Endometrial microvascular endothelial cells (primary cell): ENCODE results near the gene NFIX. TPM values are rescaled to one million over a fixed set of nuclear protein-coding genes. Genes with fewer than 3 reads are reported as not detected.

ENCODE experiments used
- in situ Hi-C: cut with HindIII; loops from 2 replicates; pipeline ENCODE4 v1.10.0; 2017; ENCODE audit warnings: low sequenced_read_pairs, low pct_unique_long_range_greater_than_20kb; ENCODE audit errors: inconsistent ontology term
- total RNA-seq: library from RNA; depleted of rRNA; stranded (reverse); fragments of >200 nt; gene quantifications from one replicate; pipeline ENCODE4 v1.2.3, GENCODE V29; 2015; ENCODE audit errors: inconsistent ontology term

The NFIX gene
- total RNA-seq, 1 donor from 2014 or later: 7.9 TPM

DNA sequence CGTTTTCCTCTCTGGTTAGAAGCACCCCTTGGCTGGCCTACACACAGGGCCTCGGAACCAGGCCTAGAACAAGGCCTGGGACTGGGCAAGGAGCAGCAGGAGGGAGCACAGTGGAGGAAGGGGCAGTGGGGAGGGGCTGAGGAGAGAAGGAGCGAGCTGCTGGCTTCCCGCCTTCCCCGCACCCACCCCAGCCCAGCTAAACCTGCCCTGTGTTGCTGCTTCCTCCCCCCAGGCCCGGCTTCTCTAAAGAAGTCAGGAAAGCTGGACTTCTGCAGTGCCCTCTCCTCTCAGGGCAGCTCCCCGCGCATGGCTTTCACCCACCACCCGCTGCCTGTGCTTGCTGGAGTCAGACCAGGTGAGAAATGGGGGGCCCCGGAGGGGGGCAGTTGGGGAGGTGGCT, 83.1 kb downstream of the NFIX start:
- in situ Hi-C loops: no loop called here

DNA sequence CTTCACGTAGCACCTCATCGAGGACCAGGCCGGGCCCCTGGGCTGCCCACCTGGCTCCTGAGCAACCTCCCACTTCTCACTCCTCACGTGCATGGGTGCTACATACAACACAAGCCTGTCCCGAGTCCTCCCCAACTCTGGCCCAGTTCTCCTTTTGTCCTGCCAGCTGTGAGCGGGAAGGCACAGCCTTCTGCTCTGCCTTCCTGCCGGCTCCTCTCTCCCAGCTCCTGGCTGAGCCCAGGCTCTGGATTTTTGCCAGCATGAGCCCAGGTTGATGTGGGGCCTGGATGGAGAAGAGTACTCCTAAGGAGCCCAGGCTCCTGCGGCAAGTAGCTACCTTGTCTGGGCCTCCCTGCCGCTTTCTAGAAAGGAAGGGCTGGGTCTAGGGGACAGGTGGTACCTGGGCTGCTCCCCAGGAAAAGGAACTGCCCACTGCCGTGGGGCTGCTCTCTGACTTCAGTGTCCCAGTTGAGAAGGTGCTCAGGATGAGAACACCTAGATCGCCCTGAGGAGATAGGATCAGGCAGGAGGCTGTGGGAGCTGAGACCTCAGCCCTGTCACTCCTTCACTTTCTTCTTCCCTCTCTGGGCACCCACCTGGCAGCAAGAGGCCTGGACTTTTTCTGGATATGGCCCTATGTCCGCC, 83.7 kb downstream of the NFIX start:
- in situ Hi-C loops: no loop called here

- in situ Hi-C loops: no loop called here
Measured at GRCh38 chr19:13079542-13079986, 84.3 kb downstream of the NFIX start.

DNA sequence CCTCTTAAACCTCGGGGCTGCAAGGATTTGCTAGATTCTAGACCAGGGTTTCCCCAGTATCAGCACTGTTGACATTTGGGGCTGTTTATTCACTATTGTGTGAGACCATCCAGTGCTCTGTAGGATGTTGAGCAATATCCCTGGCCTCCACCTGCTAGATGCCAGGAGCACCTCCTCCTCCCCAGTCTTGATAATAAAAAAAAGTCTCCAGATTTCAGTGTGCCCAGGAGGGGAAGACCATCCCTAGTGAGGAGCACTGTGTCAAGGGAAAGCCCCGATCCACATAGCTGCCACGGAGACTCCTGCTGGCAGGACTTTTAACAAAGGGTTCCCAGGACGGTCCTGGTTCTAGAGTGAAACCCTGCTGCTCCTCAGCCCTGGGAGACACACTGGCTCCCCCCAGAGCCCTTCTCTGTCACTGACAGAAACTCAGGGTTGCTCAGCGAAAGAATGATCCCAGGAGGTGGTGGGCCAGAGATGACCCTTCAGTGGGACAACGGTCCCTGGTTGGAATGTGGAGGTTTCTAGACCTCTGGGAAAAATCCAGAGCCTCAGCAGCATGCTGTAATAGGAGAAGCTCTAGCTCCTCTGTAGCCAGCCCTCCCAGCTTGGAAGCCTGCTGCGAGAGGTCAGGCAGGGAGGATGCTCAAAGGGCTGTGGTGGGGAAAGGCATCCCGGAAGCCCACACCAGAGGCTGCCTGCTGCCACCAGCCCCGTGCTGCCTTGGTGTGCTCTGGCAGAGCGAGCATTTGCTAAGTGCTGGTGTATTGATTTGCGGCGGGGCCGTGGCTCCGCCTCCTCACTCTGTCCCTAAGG, 87.1 kb downstream of the NFIX start:
- in situ Hi-C loops: no loop called here

GRCh38 chr19:13083008-13083404, 87.7 kb downstream of the NFIX start:
- in situ Hi-C loops: no loop called here

- in situ Hi-C loops: no loop called here
Measured at GRCh38 chr19:13083627-13084026, 88.4 kb downstream of the NFIX start.

DNA sequence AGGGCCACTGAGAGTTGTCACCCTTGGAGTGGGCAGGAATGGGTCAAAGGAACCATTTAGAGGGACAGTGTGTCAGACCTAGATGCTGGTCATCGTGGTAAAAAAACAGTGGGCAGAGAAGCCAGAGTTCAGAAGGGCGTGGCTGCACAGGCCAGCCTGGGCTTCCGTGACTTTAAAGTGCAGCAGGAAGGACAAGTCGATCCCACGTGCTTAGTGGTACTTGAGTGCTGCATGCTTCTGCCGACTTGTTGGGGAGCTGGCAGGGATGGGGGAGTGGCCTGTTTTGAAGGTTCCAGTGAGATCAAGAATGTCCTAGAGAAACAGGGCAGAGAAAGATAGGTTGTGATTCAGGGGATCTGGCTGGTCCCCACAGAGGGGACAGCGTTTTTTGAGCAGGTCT, 90.4 kb downstream of the NFIX start:
- in situ Hi-C loops: no loop called here

DNA sequence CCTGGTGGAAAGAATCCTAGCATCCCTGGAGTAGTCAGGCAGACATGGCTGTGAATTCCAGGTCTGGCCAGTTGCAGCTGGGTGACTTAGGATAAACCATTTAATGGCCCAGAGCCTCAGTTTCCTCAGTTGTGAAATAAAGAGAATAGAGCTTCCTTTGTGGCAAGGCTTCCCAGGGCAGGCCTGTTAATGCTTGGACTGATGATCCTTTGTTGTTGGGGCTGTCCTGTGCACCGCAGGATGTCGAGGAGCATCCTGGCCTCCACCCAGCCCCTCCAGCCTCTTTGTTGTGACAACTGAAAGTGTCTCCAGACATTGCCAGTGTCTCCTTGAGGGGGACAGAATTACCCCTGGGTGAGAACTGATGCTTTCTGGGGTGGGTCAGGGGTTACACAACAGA, 91.1 kb downstream of the NFIX start:
- in situ Hi-C loops: no loop called here

DNA sequence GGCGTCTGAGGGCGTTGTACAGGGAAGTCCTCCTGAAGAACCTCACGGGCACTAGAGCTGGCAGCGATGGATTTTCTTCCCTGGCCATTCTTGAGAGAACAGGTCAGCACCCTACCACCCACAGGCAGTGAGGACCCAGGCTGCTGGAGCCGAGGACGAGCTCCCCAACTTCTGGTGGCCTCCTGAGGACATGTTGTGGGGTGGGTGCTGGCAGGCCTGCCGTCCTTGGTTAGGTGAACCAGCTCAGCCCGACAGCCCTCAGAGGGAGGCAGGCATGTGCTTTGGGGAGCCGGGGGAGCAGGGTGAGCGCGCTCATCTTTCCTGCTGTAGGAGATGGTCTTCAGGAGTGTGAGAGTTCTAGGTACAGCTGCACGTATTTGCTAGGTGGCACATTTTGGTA, 92.0 kb downstream of the NFIX start:
- in situ Hi-C loops: no loop called here

- in situ Hi-C loops: no loop called here
Measured at GRCh38 chr19:13087795-13088537, 92.7 kb downstream of the NFIX start.

DNA sequence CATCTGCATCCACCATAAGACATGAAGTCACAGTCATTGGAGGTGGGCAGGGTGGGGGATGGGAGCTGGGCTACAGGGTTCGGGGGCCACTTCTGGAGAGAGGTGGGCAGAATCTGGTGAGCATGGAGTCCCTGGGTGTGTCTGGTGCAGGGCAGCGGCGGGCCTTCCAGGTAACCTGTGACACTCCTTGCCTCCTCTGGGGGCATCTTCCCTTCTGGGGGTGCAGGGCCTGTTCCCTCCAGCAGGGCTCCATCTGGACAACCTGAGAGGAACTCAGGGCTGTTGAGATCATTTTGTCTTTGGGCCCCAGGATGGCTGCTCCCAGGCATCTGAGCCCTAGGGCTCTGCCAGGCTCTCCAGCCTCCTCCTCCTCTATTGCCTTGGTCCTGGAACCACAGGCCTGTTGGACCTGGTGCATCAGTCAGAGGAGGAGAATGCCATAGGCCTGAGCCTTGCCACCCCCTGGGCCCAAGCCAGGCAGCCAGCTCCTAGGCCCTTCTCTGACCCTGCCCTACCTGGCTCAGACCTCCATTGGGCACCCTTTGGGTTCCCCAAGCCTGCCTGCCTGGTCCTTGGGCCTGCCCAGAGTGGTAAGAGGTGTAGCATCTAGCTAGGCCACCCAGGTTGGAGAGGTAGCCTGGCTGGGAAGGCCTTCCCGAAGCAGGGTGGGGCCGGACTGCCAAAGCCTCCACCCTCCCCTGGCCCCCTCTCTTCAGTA, 94.0 kb downstream of the NFIX start:
- in situ Hi-C loops: no loop called here

DNA sequence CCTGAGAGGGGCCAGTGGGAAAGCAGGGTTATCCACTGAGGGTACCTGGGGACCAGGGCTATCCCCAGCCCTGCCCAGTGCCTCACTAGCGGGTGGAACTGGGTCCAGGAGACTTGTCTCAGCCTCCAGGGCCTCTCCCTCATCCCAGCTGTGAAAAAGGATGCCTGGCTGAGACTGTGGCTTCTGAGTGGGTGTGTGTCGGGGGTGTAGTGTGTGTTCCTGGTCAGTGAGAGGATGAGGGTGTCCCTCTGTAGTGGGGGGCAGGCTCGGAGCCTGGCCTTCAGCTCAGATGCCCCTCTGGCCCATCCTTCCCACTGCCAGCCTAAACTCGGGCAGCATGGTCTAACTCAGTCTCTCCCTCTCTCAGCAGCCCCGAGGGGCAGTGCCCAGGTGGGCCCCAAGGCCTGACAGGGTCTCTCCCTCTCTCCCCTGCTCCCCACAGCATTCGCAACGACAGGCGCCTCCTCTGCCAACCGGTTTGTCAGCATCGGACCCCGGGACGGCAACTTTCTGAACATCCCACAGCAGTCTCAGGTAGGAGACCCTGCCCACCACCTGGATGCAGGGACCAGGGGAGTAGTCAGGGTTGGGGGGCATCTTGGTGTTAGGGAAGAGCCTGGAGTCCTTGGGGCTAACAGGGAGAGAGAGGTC, 94.7 kb downstream of the NFIX start:
- in situ Hi-C loops: no loop called here

- in situ Hi-C loops: no loop called here
Measured at GRCh38 chr19:13090511-13091231, 95.4 kb downstream of the NFIX start.

- in situ Hi-C loops: no loop called here
Measured at GRCh38 chr19:13091400-13092157, 96.3 kb downstream of the NFIX start.

DNA sequence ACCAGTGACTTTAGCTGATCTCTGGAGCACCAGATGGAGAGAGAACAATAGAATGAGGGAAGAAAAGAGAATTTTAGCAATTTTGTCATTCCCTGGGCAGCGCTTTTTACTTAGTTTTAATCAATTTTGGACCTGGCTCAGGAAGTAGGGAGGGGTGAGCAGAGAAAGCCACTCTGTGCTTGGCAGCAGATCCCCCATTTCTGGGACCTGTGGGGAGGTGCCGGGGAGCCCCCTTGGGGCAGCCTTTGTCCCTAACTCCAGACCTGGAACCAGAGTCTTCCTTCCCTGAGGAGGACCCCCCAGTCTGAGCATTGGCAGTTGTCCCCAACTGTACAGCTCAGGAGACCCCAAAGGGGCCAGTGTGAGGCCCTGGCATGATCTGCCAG, 96.9 kb downstream of the NFIX start:
- in situ Hi-C loops: no loop called here

- in situ Hi-C loops: no loop called here
Measured at GRCh38 chr19:13092606-13093235, 97.4 kb downstream of the NFIX start.
